Testis (tissue), 3 donors: ENCODE data around the gene IFITM10. TPM values are rescaled to one million over a fixed set of nuclear protein-coding genes. Genes with fewer than 3 reads are reported as not detected.

Experiments used
- DNase-seq: peaks from one replicate; pipeline ENCODE4 v3.0.0-alpha.2; 2019
- H3K27ac ChIP-seq, 2 donors: fragments of 200-600 bp; sonication (generic); one replicate each; pipeline ENCODE4 v1.5.1; 2019
- H3K27me3 ChIP-seq: fragments of 200-600 bp; sonication (generic); one replicate; pipeline ENCODE4 v1.5.1; 2019
- H3K36me3 ChIP-seq: fragments of 200-600 bp; sonication (generic); one replicate; pipeline ENCODE4 v1.5.1; 2017; ENCODE audit warnings: low read depth; ENCODE audit errors: missing control alignments
- H3K4me1 ChIP-seq: fragments of 200-600 bp; sonication (generic); one replicate; pipeline ENCODE4 v1.5.1; 2019
- H3K4me3 ChIP-seq, 2 donors: fragments of 200-600 bp; sonication (generic); one replicate each; pipeline ENCODE4 v1.5.1; 2017 to 2019
- H3K9me3 ChIP-seq: fragments of 200-600 bp; sonication (generic); one replicate; pipeline ENCODE4 v1.5.1; 2017
- CTCF ChIP-seq, 3 experiments: fragments of 450-650 bp in 2 of 3; fragments of 200-600 bp in 1 of 3; sonication (generic) in 1 of 3; IDR thresholded peaks; one replicate each; pipeline ENCODE4 v1.5.1; 2016 to 2019; ENCODE audit warnings: antibody characterized with exemption in 3 of 3, mild to moderate bottlenecking in 2 of 3, moderate library complexity in 1 of 3
- POLR2A ChIP-seq: fragments of 450-650 bp; IDR thresholded peaks from one replicate; pipeline ENCODE4 v1.6.1; 2017; ENCODE audit warnings: antibody characterized with exemption, mild to moderate bottlenecking, moderate library complexity
- WGBS, 2 donors: methylation state at CpG; one replicate each; pipeline ENCODE4 v1.1.5; 2018; 5-methylcytosine and 5-hydroxymethylcytosine counted together
- intact Hi-C: fragments of 100-400 bp; cut with DNase I; formaldehyde crosslinking; loops from one replicate; pipeline ENCODE4 v1.15.1; 2023; ENCODE audit warnings: low total_unique reads
- polyA plus RNA-seq: library from polyadenylated mRNA; stranded (reverse); fragments of 350-450 nt; fragmentation: Illumina TruSeq; extraction: RNeasy Lipid Tissue Mini Kit (QIAGEN cat#74804); gene quantifications from one replicate; pipeline ENCODE4 v1.2.3, GENCODE V29; 2014; ENCODE audit warnings: low read depth, low replicate concordance; ENCODE audit not compliant: insufficient read depth
- total RNA-seq, 2 donors: library from RNA; depleted of rRNA; stranded (reverse); fragments of >200 nt; gene quantifications; one replicate each; pipeline ENCODE4 v1.2.3, GENCODE V29; 2016

The IFITM10 gene
- total and polyA plus RNA-seq, 3 donors from 2014 or later, result 2.6 to 9.6 (median 6.0) TPM

GRCh38 chr11:1728301-1728700 is 22.1 kb downstream of the IFITM10 start:
- WGBS, 2 donors, result 68 to 73% methylated on average over 4 of the region's 4 CpGs
- Histone ChIP-seq H3K4me3 (no peak overlapping the region), H3K27ac (no peak overlapping the region), H3K4me1 (no peaks in the 10 kb centered on the region), H3K9me3 (no peaks in the 10 kb centered on the region), H3K36me3 (no peaks in the 10 kb centered on the region), H3K27me3 (no peaks in the 10 kb centered on the region)
- no peak for TF ChIP-seq CTCF (IDR thresholded peaks at IDR 0.05)
- TF ChIP-seq POLR2A, result no peak
- intact Hi-C loops, result no loop called here
- no peak for DNase-seq

GRCh38 chr11:1727861-1728260 is 22.5 kb downstream of the IFITM10 start:
- Histone ChIP-seq H3K4me1 (no peaks in the 10 kb centered on the region), H3K27me3 (no peaks in the 10 kb centered on the region), H3K4me3 (no peak overlapping the region), H3K27ac (no peak overlapping the region), H3K9me3 (no peaks in the 10 kb centered on the region), H3K36me3 (no peaks in the 10 kb centered on the region)
- TF ChIP-seq POLR2A (no peak), CTCF (IDR thresholded peaks at IDR 0.05) (no peak)
- no peak for DNase-seq
- 74 to 82% methylated on average over 9 of the region's 9 CpGs for WGBS, 2 donors
- intact Hi-C loops, result no loop called here

- no peak overlapping the region for H3K4me3 ChIP-seq
- no peak overlapping the region for H3K27ac ChIP-seq
- H3K27me3 ChIP-seq, result no peaks in the 10 kb centered on the region
- H3K36me3 ChIP-seq, result no peaks in the 10 kb centered on the region
- H3K4me1 ChIP-seq, result no peaks in the 10 kb centered on the region
- TF ChIP-seq POLR2A, result no peak
- no peak for TF ChIP-seq CTCF (IDR thresholded peaks at IDR 0.05)
- DNase-seq, result no peak
- no peaks in the 10 kb centered on the region for H3K9me3 ChIP-seq
- intact Hi-C loops, result no loop called here
- WGBS, 2 donors, result 72 to 82% methylated on average over 11 of the region's 11 CpGs
Measured at GRCh38 chr11:1727096-1727690, 23.2 kb downstream of the IFITM10 start.

GRCh38 chr11:1719781-1720180 is 30.6 kb downstream of the IFITM10 start:
- H3K27me3 ChIP-seq, result no peaks in the 10 kb centered on the region
- H3K36me3 ChIP-seq, result no peaks in the 10 kb centered on the region
- DNase-seq, result no peak
- TF ChIP-seq POLR2A (no peak), CTCF (IDR thresholded peaks at IDR 0.05) (no peak)
- intact Hi-C loops, result no loop called here
- no peaks in the 10 kb centered on the region for H3K4me1 ChIP-seq
- WGBS, 2 donors, result 85 to 89% methylated on average over 8 of the region's 8 CpGs
- H3K4me3 ChIP-seq, result no peak overlapping the region
- no peaks in the 10 kb centered on the region for H3K9me3 ChIP-seq
- H3K27ac ChIP-seq, result no peak overlapping the region

- Histone ChIP-seq H3K27me3 (no peaks in the 10 kb centered on the region), H3K36me3 (no peaks in the 10 kb centered on the region), H3K27ac (no peak overlapping the region), H3K4me3 (no peak overlapping the region), H3K9me3 (no peaks in the 10 kb centered on the region), H3K4me1 (no peaks in the 10 kb centered on the region)
- 92 to 96% methylated on average over 15 of the region's 15 CpGs for WGBS, 2 donors
- TF ChIP-seq POLR2A (no peak), CTCF (IDR thresholded peaks at IDR 0.05) (no peak)
- intact Hi-C loops, result no loop called here
- DNase-seq, result no peak
Measured at GRCh38 chr11:1718326-1718725, 32.1 kb downstream of the IFITM10 start.
